H9 (cell line): ENCODE data around the gene SLC2A10. TPM values are rescaled to one million over a fixed set of nuclear protein-coding genes. Genes with fewer than 3 reads are reported as not detected.

ENCODE experiments used
- DNase-seq: peaks from one replicate; pipeline ENCODE4 v3.0.0-alpha.2; 2017
- H2AFZ ChIP-seq: one replicate; pipeline ENCODE4 v1.6.1; 2013; ENCODE audit warnings: mild to moderate bottlenecking, low read length, control low read depth, moderate library complexity
- H2AK5ac ChIP-seq: 2 replicates; pipeline ENCODE4 v1.6.1; 2013; ENCODE audit warnings: low read length, control low read depth, mixed read lengths; ENCODE audit not compliant: insufficient read length
- H2BK120ac ChIP-seq: one replicate; pipeline ENCODE4 v1.6.1; 2013; ENCODE audit warnings: low read depth, mild to moderate bottlenecking, low read length, control low read depth, inconsistent platforms; ENCODE audit not compliant: poor library complexity, severe bottlenecking
- H2BK12ac ChIP-seq: 2 replicates; pipeline ENCODE4 v1.6.1; 2013; ENCODE audit warnings: low read length, control low read depth, mixed read lengths, low read depth; ENCODE audit not compliant: insufficient read length
- H2BK15ac ChIP-seq: 2 replicates; pipeline ENCODE4 v1.6.1; 2013; ENCODE audit warnings: low read depth, low read length, control low read depth
- H2BK20ac ChIP-seq: one replicate; pipeline ENCODE4 v1.6.1; 2013; ENCODE audit warnings: low read depth, mild to moderate bottlenecking, low read length, control low read depth, inconsistent platforms; ENCODE audit not compliant: poor library complexity, severe bottlenecking
- H2BK5ac ChIP-seq: 2 replicates; pipeline ENCODE4 v1.6.1; 2013; ENCODE audit warnings: low read length, control low read depth, mixed read lengths; ENCODE audit not compliant: insufficient read length
- H3K14ac ChIP-seq: 2 replicates; pipeline ENCODE4 v1.6.1; 2013; ENCODE audit warnings: low read length, control low read depth; ENCODE audit not compliant: insufficient read depth
- H3K18ac ChIP-seq: 2 replicates; pipeline ENCODE4 v1.6.1; 2013; ENCODE audit warnings: low read depth, mild to moderate bottlenecking, mixed read lengths, low read length, control low read depth; ENCODE audit not compliant: insufficient read length
- H3K23ac ChIP-seq: 2 replicates; pipeline ENCODE4 v1.6.1; 2013; ENCODE audit warnings: low read length, control low read depth, mixed read lengths, low read depth; ENCODE audit not compliant: insufficient read length
- H3K23me2 ChIP-seq: 2 replicates; pipeline ENCODE4 v1.6.1; 2013; ENCODE audit warnings: low read depth, mild to moderate bottlenecking, mixed read lengths, low read length, control low read depth; ENCODE audit not compliant: insufficient read length, poor library complexity, severe bottlenecking
- H3K27ac ChIP-seq: 2 replicates; pipeline ENCODE4 v1.5.1; 2013; ENCODE audit warnings: low read length, control low read depth, mixed read lengths, low read depth; ENCODE audit not compliant: insufficient read length
- H3K27me3 ChIP-seq: 2 replicates; pipeline ENCODE4 v1.6.1; 2013; ENCODE audit warnings: low read length, control low read depth, inconsistent platforms; ENCODE audit not compliant: insufficient read depth
- H3K4ac ChIP-seq: 2 replicates; pipeline ENCODE4 v1.6.1; 2013; ENCODE audit warnings: low read depth, mild to moderate bottlenecking, control low read depth, inconsistent platforms, low read length, moderate library complexity
- H3K4me1 ChIP-seq: 2 replicates; pipeline ENCODE4 v1.6.1; 2013; ENCODE audit warnings: low read length, control low read depth, inconsistent platforms; ENCODE audit not compliant: insufficient read depth
- H3K4me2 ChIP-seq: 2 replicates; pipeline ENCODE4 v1.6.1; 2013; ENCODE audit warnings: low read length, control low read depth, mixed read lengths; ENCODE audit not compliant: insufficient read length, insufficient read depth
- H3K56ac ChIP-seq: 2 replicates; pipeline ENCODE4 v1.6.1; 2013; ENCODE audit warnings: low read depth, mild to moderate bottlenecking, mixed read lengths, low read length, control low read depth; ENCODE audit not compliant: insufficient read length
- H3K79me1 ChIP-seq: 2 replicates; pipeline ENCODE4 v1.6.1; 2013; ENCODE audit warnings: low read depth, mild to moderate bottlenecking, moderate library complexity, low read length, control low read depth, inconsistent platforms; ENCODE audit not compliant: insufficient read depth, poor library complexity, severe bottlenecking
- H3K79me2 ChIP-seq: 2 replicates; pipeline ENCODE4 v1.6.1; 2013; ENCODE audit warnings: low read length, control low read depth, inconsistent platforms; ENCODE audit not compliant: insufficient read depth
- H3K9ac ChIP-seq: 2 replicates; pipeline ENCODE4 v1.6.1; 2013; ENCODE audit warnings: low read length, control low read depth, mixed read lengths; ENCODE audit not compliant: insufficient read length; ENCODE audit errors: extremely low read depth
- H3K9me3 ChIP-seq: one replicate; pipeline ENCODE4 v1.6.1; 2013; ENCODE audit warnings: low read depth, low read length, inconsistent platforms; ENCODE audit not compliant: control insufficient read depth
- H3T11ph ChIP-seq: one replicate; pipeline ENCODE4 v1.6.1; 2013; ENCODE audit warnings: mild to moderate bottlenecking, low read length, control low read depth, inconsistent platforms
- H4K20me1 ChIP-seq: one replicate; pipeline ENCODE4 v1.6.1; 2013; ENCODE audit not compliant: control insufficient read depth, insufficient read length, insufficient read depth
- H4K5ac ChIP-seq: 2 replicates; pipeline ENCODE4 v1.6.1; 2013; ENCODE audit warnings: low read depth, mild to moderate bottlenecking, mixed read lengths, low read length, control low read depth; ENCODE audit not compliant: insufficient read length
- H4K8ac ChIP-seq: replicated peaks from 2 replicates; pipeline ENCODE4 v1.6.1; 2013; ENCODE audit warnings: low read length, control low read depth, mixed read lengths, low read depth; ENCODE audit not compliant: insufficient read length
- H4K91ac ChIP-seq: 2 replicates; pipeline ENCODE4 v1.6.1; 2013; ENCODE audit warnings: low read depth, mild to moderate bottlenecking, moderate library complexity, mixed read lengths, low read length, control low read depth; ENCODE audit not compliant: insufficient read length
- H3K27ac Mint-ChIP-seq, 3 experiments: 2 replicates in 2 of 3; 3 replicates in 1 of 3; pipeline ENCODE4 v1.8.0; 2020 to 2021; ENCODE audit warnings: mixed read lengths in 3 of 3, mild to moderate bottlenecking in 1 of 3, moderate library complexity in 1 of 3
- H3K27me3 Mint-ChIP-seq: 2 replicates; pipeline ENCODE4 v1.8.0; 2021; ENCODE audit warnings: low read depth, mild to moderate bottlenecking, moderate library complexity, mixed read lengths
- H3K36me3 Mint-ChIP-seq, 3 experiments: 2 replicates in 2 of 3; 3 replicates in 1 of 3; pipeline ENCODE4 v1.8.0; 2020 to 2021; ENCODE audit warnings: low read depth in 3 of 3, mixed read lengths in 3 of 3; ENCODE audit not compliant: insufficient read depth in 1 of 3
- H3K4me1 Mint-ChIP-seq, 2 experiments: 2 replicates each; pipeline ENCODE4 v1.8.0; 2020; ENCODE audit warnings: mixed read lengths in 2 of 2
- H3K4me3 Mint-ChIP-seq, 2 experiments: 2 replicates in 1 of 2; 3 replicates in 1 of 2; pipeline ENCODE4 v1.8.0; 2020 to 2021; ENCODE audit warnings: mild to moderate bottlenecking in 2 of 2, mixed read lengths in 2 of 2, moderate library complexity in 1 of 2
- H3K9me3 Mint-ChIP-seq, 2 experiments: 2 replicates in 1 of 2; 3 replicates in 1 of 2; pipeline ENCODE4 v1.8.0; 2020; ENCODE audit warnings: mild to moderate bottlenecking in 2 of 2, mixed read lengths in 2 of 2, moderate library complexity in 1 of 2
- WGBS: extraction: QIAGEN DNeasy Blood & Tissue Kit; methylation state at CpG from one replicate; pipeline ENCODE4 v1.1.7; 2013; ENCODE audit warnings: missing lambda C conversion rate, low lambda C conversion rate, mixed read lengths; ENCODE audit not compliant: insufficient read length; ENCODE audit errors: extremely low coverage; 5-methylcytosine and 5-hydroxymethylcytosine counted together
- total RNA-seq: library from RNA; stranded (reverse); gene quantifications from 2 replicates; pipeline ENCODE4 v1.2.1, GENCODE V29; 2021
- TF ChIP-seq, protein P1 (sequence below): fragments of 200-600 bp; sonication (generic); conservative IDR thresholded peaks from 3 replicates; pipeline ENCODE4 v1.8.0; 2021; ENCODE audit warnings: antibody characterized with exemption, mild to moderate bottlenecking

The SLC2A10 gene
- total RNA-seq, 1 experiment from 2014 or later, result 8.2 TPM

DNA sequence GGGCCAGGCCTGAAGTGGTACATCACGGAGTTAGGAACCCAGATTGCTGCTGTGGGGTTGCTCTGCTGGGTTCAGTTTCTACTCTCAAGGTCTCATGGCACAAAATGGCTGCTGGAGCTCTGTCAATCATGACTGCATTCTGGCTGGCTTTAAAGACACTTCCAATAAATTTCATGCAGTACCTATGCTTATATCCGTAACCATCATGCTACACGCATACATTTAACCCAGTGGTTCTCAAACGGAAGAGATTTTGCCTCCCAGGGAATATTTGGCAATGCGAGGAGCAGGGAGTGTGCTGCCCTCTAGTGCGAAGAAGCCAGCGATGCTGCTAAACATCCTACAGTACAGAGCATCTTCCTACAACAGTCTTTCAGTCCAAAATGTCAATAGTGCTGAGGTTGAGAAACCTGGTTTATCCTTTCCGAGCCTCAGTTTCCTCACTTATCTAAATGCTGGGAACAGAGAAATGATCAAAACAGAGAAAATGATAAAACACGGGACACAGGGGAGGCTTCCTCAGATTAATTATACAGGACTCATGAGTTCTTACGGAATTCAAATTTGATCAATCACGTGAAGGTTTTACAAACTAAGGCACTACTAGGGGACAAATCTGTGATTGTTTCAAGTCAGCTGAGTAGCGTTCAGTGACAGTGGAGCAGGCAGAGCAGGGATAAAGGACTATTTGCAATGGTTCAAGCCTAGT lies 9.6 kb upstream of the SLC2A10 start:
- peaks cover 0 to 2% of the 10 kb centered on the region in 2 experiments for H3K9me3 Mint-ChIP-seq
- H3K23me2 ChIP-seq, result no peaks in the 10 kb centered on the region
- H2BK15ac ChIP-seq, result no peak overlapping the region
- peaks cover 37 to 56% of the 10 kb centered on the region in 2 experiments for H3K4me1 Mint-ChIP-seq
- H2AK5ac ChIP-seq, result no peak overlapping the region
- no peak overlapping the region for H3K4me2 ChIP-seq
- no peak overlapping the region for H3T11ph ChIP-seq
- no peak overlapping the region for H4K8ac ChIP-seq
- no peak overlapping the region for H2AFZ ChIP-seq
- H3K18ac ChIP-seq, result no peak overlapping the region
- H3K27ac Mint-ChIP-seq, result no peak overlapping the region
- no peak overlapping the region for H2BK12ac ChIP-seq
- no peak overlapping the region for H4K5ac ChIP-seq
- DNase-seq, result no peak
- H3K56ac ChIP-seq, result no peak overlapping the region
- no peak overlapping the region for H3K23ac ChIP-seq
- no peak overlapping the region for H4K91ac ChIP-seq
- H3K9ac ChIP-seq, result no peak overlapping the region
- H3K79me2 ChIP-seq, result no peaks in the 10 kb centered on the region
- H4K20me1 ChIP-seq, result no peaks in the 10 kb centered on the region
- H3K36me3 Mint-ChIP-seq, result no peaks in the 10 kb centered on the region; a peak in 1 of 7 replicates
- no peaks in the 10 kb centered on the region; the same call in 1 of the 2 replicates for H3K4me1 ChIP-seq
- no peak overlapping the region for H3K14ac ChIP-seq
- no peak overlapping the region for H2BK120ac ChIP-seq
- no CpG with 5 or more reads among the region's 12 CpGs for WGBS
- H3K9me3 ChIP-seq, result no peaks in the 10 kb centered on the region
- no peak overlapping the region for H3K4ac ChIP-seq
- no peaks in the 10 kb centered on the region for H3K27me3 ChIP-seq
- no peak overlapping the region for H2BK20ac ChIP-seq
- TF ChIP-seq, protein P1, sequence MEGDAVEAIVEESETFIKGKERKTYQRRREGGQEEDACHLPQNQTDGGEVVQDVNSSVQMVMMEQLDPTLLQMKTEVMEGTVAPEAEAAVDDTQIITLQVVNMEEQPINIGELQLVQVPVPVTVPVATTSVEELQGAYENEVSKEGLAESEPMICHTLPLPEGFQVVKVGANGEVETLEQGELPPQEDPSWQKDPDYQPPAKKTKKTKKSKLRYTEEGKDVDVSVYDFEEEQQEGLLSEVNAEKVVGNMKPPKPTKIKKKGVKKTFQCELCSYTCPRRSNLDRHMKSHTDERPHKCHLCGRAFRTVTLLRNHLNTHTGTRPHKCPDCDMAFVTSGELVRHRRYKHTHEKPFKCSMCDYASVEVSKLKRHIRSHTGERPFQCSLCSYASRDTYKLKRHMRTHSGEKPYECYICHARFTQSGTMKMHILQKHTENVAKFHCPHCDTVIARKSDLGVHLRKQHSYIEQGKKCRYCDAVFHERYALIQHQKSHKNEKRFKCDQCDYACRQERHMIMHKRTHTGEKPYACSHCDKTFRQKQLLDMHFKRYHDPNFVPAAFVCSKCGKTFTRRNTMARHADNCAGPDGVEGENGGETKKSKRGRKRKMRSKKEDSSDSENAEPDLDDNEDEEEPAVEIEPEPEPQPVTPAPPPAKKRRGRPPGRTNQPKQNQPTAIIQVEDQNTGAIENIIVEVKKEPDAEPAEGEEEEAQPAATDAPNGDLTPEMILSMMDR, result peak; percentile 86
- no peak overlapping the region for H3K27ac ChIP-seq
- no peaks in the 10 kb centered on the region for H3K27me3 Mint-ChIP-seq
- H3K79me1 ChIP-seq, result no peaks in the 10 kb centered on the region
- H3K4me3 Mint-ChIP-seq, result no peak overlapping the region
- H2BK5ac ChIP-seq, result no peak overlapping the region
